HG03280 (cell line): Measurements from ENCODE around the gene CELA2A.
"Not testable (repeated sequence)": the region's sequence is repeated elsewhere in the genome, so short reads cannot be mapped to it uniquely, and the experiment has no call there.

ENCODE experiments used
- ATAC-seq: cut with Tn5 transposase; IDR thresholded peaks from one replicate; pipeline ENCODE4 v1.9.1; 2021; ENCODE audit warnings: mild to moderate bottlenecking, moderate library complexity; ENCODE audit not compliant: unreplicated experiment

The CELA2A gene

DNA sequence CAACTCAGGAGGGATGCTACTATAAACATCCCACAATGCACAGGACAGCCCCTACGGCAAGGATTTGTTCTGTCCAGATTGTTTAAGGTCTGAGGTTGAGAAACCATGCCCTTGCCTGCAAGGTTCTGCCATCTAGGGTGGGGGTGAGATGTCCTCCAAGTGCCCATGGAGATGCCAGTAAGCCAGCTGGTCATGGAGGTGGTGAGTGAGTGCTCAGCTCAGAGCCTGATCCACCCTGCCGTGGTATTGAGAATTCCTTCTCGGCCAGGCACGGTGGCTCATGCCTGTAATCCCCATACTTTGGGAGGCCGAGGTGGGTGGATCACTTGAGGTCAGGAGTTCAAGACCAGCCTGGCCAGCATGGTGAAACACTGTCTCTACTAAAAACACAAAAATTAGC lies 31.6 kb upstream of the CELA2A start:
- ATAC-seq: no peak

DNA sequence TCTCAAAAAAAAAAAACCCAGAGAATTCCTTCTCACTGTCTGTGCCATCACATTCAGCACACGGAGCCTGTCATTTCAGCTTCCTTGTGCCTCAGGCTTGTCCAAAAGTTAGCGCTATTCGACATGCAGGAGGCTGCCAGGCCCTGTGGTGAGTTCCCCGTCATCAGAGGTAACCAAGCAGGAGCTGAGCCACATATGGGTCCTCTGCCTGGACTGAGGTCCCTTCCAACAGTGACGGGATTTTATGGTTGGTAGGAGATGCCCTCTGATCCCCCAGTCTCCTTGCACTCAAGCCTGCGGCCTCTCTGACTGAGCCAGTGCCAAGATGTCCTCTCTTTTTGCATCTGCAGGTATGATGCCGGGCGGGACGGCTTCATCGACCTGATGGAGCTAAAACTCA lies 31.0 kb upstream of the CELA2A start:
- ATAC-seq: no peak

DNA sequence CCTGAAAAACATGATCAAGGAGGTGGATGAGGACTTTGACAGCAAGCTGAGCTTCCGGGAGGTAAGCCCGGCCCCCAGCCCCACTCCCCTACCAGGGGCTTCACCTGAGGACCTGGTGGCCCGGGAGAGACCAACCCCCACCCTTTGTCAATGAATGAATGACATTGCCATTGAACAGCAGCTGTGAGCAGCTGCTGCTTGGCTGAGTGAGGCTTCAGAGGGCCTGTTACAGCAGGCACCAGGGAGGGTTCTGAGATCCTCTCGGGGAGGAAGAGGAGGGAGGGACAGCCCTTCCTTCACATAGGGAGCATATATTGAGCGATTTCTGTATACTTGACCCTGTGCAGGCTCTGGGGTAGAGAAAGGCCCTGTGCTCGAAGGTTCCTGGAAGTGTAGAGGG lies 30.6 kb upstream of the CELA2A start:
- ATAC-seq: no peak

DNA sequence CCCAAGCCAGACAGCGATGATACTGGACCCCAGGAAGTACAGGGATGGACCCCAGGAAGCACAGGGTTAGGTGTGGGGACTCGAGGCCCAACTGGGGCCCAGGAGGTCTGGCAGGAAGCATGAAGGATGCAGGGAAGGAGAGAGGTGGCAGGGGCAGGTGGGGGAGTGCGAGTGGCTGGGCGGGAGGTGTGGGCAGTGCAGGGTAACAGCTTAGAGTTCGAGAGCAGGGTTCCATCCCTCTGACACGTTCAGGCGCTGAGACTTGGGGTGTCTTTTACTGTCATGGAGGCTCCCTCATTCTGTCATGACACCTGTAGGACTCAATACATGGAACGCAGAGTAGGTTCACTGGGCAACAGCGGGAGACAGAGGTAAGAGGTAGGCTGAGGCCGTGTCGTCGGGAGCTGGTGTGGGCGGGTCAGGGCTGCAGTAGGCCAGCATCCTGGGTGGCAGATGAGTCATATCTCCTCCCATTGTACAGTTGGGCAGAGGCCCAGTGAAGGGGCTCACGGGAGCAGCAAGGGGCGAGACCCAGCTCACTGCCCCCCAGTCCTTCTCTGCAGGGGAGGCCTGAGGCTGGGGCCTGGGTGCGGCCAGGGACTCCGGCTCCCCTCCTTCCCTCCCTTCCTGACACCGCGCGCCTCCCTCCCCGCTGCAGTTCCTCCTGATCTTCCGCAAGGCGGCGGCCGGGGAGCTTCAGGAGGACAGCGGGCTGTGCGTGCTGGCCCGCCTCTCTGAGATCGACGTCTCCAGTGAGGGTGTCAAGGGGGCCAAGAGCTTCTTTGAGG lies 29.8 kb upstream of the CELA2A start:
- no peak for ATAC-seq

DNA sequence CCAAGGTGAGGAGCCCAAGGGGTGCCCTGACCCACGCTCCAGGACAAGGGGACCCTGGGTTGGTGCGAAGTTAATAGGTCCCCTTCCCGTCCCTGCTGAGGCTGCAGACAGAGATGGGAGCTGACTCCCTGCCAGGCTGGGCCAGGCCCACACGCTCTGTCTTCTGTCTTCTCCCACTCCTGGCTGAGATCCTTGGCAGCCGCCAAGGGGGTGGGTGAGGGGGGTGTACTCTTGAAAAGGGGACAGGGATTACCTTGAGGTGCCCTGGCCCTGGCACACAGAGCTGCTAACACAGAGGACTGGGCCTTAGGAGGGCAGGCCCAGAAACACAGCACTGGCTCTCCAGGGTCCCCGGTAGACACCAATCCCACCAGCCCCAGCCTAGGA lies 29.3 kb upstream of the CELA2A start:
- no peak for ATAC-seq

DNA sequence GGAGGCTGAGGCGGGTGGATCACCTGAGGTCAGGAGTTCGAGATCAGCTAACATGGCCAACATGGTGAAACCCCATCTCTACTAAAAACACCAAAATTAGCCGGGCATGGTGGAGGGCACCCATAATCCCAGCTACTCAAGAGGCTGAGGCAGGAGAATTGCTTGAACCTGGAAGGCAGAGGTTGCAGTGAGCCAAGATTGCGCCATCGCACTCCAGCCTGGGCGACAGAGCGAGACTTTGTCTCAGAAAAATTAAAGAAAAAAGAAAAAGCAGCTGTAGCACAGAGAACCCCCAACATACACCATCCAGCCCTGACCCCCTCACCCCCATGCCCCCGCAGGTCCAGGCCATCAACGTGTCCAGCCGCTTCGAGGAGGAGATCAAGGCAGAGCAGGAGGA lies 28.3 kb upstream of the CELA2A start:
- ATAC-seq: not testable (repeated sequence)

DNA sequence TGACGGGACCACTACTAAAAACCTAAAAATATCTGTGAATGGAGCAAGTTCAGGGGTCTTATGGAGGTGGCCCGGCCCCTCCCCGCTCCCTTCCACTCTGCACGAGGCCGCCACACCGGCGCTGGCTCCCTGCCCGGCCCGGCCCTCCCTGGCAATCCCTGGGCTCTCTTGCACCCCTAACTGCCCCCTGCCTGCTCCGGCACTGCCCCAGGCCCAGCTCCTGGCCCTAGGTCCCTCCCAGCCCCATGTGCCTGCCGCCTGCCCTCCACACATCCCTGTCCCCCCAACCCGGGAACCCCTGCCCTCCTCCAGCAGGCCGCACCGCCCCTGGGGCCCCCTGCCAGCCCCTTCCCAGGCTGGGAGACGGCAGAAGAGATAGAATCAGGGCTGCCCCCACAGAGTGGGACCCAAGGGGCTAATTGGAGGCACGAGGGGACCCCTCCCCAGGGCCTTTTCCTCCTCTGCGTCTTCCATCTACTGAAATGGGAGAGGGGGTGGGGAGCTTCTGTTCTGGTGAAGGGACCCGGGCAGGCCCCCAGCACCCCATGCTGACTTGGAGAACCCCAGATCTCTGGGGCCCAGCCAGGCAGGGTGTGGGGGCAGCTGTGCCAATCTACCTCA lies 27.6 kb upstream of the CELA2A start:
- no peak for ATAC-seq

DNA sequence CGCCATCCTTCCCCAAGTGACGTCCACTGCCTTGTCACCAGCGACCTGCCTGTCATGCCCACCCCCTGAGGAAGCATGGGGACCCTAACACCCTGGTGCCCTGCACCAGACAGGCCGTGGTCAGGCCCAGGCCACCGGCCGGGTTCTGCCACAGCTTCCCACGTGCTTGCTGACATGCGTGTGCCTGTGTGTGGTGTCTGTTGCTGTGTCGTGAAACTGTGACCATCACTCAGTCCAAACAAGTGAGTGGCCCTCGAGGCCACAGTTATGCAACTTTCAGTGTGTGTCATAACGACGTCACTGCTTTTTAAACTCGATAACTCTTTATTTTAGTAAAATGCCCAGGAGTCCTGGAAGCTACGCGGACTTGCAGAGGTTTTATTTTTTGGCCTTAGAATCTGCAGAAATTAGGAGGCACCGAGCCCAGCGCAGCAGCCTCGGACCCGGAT lies 26.8 kb upstream of the CELA2A start:
- ATAC-seq: no peak

DNA sequence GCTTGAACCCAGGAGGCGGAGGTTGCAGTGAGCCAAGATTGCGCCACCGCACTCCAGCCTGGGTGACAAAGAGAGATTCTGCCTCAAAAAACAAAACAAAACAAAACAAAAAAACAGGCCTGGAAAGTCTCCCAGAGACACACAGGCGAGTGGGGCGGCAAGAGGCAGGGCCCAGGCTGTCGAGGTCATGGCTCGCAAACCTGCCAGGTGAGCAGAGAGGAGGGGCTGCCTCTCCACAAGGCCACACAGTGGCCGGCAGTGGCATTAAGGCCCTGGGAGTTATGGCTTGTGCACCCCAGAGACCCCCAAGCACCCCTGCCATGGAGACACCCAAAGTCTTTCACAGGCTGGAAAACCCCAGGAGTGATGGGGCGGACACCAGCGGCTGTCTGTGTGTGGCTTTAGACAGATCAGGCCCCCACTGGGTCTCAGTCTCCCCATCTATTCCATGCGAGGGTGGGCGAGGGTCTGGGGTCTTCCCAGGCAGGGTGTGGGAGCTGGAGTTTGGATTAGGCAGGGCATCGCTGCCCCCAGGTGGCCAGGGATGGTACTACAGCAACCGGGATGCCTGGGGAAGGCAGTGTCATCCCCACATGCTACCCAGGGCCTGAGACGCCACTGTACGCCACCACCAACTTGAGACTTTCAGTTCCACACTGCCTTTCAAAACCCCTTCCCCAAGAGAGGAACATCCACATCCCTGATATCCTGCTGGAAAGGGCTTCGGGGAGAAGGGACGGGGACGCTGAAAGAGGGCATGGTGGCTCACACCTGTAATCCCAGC lies 25.6 kb upstream of the CELA2A start:
- no peak for ATAC-seq

DNA sequence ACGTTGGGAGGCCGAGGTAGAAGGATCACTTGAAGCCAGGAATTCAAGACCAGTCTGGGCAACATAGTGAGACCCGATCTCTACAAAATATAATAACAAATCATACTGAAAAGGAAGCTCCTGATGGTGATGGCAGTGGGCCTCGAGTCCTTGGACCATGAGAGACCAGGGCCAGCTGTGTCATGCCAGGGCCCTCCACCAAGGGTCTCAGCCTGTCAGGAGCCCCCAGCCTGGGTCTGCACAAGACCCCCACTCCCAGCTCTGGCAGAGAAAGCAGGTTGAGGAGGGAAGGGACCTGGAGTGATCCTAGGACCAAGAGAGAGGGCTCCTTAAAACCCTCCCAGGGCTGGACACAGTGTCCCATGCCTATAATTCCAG lies 25.0 kb upstream of the CELA2A start:
- no peak for ATAC-seq

DNA sequence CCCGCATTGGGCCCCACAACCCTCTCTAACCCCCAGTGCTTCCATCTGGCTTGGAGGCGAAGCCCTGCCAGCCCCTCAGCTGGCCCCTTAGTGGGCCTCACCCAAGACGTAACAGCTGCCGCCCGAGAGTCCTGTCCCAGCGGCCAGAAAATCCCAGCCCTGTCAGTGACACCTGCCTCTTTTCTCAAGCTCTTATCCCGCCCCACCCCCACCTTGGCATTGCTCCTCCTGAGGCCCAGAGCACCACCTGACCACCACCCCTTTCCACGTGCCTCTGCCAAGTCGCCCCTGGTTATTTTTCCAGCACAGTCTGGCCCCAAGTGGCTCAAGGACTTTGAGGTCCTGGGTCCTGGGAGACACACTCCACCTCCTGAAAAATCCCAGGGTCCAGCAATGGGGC lies 24.2 kb upstream of the CELA2A start:
- ATAC-seq: no peak

DNA sequence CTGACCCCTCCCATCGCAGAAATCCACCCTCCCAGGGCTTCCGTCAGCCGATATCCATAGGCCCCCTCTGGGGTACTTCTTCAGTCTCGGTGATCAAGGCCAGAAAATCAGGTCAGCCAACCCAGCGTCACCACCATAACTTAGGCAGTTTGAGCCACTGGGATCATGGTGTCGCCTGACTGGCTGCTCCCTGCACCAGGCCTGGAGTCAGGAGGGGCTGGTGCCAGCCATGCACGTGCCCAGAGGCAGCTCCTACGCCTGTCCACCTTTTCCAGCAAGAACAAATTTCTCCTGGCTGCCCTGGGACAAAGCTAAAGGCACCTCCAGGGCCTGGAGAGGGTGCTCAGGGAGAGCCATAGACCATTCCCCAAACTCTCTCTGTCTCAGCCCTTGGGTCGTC lies 23.1 kb upstream of the CELA2A start:
- ATAC-seq: no peak

DNA sequence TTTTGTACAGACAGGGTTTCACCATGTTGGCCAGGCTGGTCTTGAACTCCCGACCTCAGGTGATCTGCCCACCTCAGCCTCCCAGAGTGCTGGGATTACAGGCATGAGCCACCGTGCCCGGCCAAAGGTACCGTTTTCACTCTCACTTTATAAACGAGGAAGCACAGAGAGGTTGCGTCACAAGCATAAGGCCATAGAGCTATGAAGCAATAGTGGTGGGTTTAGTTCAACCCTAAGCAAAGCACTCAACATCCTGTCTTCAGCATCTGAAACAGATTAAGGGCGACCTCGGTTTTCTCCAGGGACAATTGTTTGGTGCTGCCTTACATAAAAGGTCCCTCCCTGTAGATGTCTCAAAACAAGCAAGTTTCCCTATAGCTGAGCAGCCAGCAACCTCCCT lies 21.8 kb upstream of the CELA2A start:
- ATAC-seq: not testable (repeated sequence)

DNA sequence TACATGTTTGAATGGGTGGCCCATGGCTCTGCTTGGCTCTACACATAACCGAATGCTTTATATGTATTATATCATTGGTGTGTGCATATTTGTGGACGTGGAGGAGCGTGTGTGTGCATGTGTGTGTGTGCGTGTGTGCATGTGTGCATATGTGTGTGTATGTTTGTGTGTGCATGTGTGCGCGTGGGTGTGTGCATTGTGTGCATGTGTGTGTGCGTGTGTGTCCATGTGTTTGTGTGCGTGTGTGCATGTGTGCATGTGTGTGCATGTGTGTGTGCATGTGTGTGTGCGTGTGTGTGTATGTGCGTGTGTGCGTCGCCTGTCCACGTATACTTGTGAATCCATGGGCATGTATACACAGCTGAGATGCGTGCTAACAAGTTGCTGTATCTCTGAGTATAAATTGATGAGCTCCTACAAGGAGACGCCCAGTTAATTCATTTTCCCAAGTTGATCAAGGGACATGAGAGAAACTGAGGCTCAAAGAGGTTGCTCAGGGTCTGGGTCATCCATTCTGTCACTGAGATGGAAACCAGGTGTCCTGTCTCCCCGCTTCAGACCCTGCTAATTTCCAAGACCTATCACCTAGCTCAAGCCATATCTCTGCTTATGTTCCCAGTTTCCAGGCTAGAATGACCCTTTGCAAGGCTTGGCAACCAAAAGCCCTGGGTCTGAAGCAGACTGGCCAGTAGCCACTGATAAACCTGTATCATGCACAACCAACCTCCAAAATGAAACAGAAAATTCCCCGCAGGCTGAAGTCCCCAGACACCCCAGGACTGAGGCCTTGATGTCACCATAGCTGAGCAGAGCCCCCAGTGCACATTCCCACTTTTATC lies 21.1 kb upstream of the CELA2A start:
- ATAC-seq: no peak

DNA sequence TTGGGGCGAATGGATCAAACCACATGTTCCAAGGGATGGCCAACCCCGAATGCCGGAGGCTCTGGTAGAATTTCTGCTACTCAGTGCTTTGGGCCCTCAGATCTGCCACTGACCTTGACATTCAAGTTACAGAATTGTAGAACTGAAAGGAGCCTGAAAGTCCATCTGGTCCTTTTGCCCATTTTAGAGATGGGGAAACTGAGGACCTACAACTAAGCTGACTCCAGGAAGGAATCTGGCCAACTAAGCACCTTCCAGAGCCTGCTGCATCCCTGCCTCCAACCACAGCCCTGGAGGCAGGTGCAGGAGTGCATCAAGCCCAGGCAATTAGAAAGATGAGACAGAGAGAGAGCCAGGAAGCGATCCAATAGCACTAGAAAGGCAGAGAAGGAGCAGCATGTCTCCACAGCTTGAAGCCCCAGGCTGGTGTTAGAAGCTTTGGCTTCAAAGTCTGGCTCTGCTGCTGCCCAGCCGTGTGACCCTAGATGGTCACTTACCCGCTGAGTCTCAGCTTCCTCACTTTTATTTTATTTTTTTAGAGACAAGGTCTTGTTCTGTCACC lies 19.6 kb upstream of the CELA2A start:
- ATAC-seq: no peak

DNA sequence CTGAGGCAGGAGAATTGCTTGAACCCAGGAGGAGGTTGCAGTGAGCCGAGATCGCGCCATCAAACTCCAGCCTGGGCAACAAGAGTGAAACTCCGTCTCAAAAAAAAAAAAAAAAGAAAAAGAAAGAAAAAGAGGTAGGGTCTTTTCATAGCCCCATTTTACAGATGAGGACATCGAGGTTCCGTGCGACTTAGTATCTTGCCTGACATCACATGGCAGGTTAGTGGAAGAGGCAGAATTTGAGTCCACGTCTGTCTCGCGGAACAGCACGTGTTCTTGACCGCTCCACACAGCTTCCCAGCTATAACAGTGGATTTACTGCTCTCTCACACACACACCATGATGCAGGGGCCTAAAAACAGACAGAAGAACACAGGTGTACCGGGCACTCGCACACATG lies 17.2 kb upstream of the CELA2A start:
- no peak for ATAC-seq

DNA sequence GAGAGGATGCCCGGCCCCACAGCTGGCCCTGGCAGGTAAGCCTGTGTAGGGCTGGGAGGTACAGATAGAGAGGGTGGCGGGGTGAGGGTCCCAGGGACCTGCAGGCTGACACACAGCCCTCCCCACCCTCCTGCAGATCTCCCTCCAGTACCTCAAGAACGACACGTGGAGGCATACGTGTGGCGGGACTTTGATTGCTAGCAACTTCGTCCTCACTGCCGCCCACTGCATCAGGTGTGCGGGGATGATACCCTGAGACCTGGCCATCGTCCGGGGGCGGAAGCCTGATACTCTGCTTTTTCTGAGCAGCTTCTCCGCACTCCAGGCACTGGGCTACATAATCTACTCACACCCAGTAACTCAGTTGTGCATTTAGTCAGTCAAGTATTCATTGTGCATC lies 16.2 kb upstream of the CELA2A start:
- ATAC-seq: no peak

DNA sequence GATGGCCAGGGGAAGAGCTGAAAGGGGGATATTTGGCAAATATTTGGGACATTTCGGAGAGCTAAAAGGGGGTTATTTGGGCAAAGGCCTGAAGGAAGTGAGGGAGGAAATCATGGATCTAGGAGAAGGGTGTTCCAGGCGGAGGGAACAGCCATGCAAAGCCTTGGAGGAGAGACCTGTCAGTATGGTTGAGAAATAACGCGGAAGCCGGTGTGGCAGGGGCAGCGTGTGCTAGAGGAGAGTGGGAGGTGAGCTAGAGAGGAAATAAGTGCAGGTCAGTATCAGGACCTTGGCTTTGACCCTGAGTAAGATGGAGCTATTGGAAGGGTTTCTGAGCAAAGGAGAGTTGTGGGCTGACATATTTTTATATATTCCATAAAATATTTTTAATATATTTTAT lies 15.3 kb upstream of the CELA2A start:
- ATAC-seq: no peak

DNA sequence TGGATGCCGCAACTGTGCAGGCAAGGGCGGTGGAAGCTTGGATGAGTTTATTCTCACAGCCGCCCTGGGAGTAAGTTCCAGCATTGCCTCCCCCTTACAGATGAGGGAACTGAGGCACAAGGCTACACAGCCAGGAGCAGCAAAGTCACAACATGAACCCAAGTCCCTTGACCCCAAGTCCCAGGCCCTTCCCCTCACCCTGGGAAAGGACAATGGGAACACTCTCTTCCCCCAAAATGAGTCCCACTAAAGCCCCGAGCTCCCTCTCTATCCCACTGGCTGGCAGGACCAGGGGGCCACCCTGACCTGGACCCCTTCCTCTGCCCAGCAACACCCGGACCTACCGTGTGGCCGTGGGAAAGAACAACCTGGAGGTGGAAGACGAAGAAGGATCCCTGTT lies 14.4 kb upstream of the CELA2A start:
- ATAC-seq: no peak

DNA sequence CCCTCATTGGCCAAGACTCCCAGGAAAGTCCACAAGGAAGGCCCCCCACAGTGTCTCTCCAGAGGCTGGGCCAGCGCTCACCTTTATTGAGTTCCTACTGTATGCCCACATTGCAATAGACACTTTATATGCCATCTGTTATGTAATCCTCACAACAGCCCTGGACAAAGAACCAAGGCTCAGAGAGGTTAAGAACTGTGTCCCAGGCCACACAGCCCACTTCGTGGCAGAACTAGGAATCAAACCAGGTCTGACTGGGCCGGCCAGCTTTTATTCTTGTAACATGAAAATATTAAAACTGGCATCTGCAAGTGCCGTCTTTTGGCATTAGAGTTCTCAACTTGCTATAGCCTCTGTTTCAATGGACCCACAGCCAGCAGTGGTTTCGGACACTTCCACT lies 13.8 kb upstream of the CELA2A start:
- no peak for ATAC-seq

DNA sequence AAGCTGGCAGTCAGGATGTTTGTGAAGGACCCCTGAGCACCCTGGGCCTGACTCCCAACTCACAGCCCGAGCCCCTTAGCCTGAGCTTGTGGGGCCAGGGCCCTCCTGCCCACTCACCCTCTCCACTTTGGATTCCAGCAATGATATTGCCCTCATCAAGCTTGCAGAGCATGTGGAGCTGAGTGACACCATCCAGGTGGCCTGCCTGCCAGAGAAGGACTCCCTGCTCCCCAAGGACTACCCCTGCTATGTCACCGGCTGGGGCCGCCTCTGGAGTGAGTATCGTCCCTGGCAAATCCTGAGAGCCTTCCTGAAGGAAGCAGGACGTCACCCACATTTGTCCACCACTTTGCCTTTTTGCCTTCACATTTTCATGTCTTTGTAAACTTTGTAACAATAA lies 13.3 kb upstream of the CELA2A start:
- ATAC-seq: no peak
